ENCODE results near the gene CDH4.

DNA sequence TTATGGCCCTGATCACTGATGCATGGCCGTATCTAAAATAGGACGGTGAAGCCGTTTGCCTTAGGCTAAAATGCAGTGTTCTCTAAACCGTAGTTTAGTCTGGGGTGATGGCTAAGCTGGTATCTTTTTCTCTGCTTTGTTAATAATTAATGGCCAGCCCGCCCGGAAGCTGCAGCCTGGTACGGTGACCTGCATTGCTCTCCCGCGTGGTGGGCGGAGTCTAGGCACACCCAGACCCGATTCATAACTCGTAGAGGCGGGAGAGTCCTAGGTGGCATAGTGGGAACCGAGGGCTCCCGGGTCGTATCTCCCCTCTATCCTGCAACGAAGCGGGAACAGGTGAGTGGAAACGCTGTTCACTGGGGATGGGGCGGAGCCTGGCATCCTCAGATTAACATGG, 5.5 kb downstream of the CDH4 start:
- TF ChIP-seq, protein P1, sequence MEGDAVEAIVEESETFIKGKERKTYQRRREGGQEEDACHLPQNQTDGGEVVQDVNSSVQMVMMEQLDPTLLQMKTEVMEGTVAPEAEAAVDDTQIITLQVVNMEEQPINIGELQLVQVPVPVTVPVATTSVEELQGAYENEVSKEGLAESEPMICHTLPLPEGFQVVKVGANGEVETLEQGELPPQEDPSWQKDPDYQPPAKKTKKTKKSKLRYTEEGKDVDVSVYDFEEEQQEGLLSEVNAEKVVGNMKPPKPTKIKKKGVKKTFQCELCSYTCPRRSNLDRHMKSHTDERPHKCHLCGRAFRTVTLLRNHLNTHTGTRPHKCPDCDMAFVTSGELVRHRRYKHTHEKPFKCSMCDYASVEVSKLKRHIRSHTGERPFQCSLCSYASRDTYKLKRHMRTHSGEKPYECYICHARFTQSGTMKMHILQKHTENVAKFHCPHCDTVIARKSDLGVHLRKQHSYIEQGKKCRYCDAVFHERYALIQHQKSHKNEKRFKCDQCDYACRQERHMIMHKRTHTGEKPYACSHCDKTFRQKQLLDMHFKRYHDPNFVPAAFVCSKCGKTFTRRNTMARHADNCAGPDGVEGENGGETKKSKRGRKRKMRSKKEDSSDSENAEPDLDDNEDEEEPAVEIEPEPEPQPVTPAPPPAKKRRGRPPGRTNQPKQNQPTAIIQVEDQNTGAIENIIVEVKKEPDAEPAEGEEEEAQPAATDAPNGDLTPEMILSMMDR (tag by site-specific recombination; IDR thresholded peaks at IDR 0.05) = no peak
- TF ChIP-seq ZNF138 (tag by site-specific recombination; IDR thresholded peaks at IDR 0.05; ENCODE audit: borderline replicate concordance) = no peak
- TF ChIP-seq, protein P2, sequence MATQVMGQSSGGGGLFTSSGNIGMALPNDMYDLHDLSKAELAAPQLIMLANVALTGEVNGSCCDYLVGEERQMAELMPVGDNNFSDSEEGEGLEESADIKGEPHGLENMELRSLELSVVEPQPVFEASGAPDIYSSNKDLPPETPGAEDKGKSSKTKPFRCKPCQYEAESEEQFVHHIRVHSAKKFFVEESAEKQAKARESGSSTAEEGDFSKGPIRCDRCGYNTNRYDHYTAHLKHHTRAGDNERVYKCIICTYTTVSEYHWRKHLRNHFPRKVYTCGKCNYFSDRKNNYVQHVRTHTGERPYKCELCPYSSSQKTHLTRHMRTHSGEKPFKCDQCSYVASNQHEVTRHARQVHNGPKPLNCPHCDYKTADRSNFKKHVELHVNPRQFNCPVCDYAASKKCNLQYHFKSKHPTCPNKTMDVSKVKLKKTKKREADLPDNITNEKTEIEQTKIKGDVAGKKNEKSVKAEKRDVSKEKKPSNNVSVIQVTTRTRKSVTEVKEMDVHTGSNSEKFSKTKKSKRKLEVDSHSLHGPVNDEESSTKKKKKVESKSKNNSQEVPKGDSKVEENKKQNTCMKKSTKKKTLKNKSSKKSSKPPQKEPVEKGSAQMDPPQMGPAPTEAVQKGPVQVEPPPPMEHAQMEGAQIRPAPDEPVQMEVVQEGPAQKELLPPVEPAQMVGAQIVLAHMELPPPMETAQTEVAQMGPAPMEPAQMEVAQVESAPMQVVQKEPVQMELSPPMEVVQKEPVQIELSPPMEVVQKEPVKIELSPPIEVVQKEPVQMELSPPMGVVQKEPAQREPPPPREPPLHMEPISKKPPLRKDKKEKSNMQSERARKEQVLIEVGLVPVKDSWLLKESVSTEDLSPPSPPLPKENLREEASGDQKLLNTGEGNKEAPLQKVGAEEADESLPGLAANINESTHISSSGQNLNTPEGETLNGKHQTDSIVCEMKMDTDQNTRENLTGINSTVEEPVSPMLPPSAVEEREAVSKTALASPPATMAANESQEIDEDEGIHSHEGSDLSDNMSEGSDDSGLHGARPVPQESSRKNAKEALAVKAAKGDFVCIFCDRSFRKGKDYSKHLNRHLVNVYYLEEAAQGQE (tag by site-specific recombination; IDR thresholded peaks at IDR 0.05) = no peak
- TF ChIP-seq, protein P3, sequence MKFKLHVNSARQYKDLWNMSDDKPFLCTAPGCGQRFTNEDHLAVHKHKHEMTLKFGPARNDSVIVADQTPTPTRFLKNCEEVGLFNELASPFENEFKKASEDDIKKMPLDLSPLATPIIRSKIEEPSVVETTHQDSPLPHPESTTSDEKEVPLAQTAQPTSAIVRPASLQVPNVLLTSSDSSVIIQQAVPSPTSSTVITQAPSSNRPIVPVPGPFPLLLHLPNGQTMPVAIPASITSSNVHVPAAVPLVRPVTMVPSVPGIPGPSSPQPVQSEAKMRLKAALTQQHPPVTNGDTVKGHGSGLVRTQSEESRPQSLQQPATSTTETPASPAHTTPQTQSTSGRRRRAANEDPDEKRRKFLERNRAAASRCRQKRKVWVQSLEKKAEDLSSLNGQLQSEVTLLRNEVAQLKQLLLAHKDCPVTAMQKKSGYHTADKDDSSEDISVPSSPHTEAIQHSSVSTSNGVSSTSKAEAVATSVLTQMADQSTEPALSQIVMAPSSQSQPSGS (tag by site-specific recombination; IDR thresholded peaks at IDR 0.05; ENCODE audit: low read depth) = no peak
